H9 (cell line): ENCODE measurements around the gene ABHD17B. TPM values are rescaled to one million over a fixed set of nuclear protein-coding genes. Genes with fewer than 3 reads are reported as not detected.

Experiments used
- DNase-seq: peaks from one replicate; pipeline ENCODE4 v3.0.0-alpha.2; 2017
- H2AFZ ChIP-seq: one replicate; pipeline ENCODE4 v1.6.1; 2013; ENCODE audit warnings: mild to moderate bottlenecking, low read length, control low read depth, moderate library complexity
- H2AK5ac ChIP-seq: 2 replicates; pipeline ENCODE4 v1.6.1; 2013; ENCODE audit warnings: low read length, control low read depth, mixed read lengths; ENCODE audit not compliant: insufficient read length
- H2BK120ac ChIP-seq: one replicate; pipeline ENCODE4 v1.6.1; 2013; ENCODE audit warnings: low read depth, mild to moderate bottlenecking, low read length, control low read depth, inconsistent platforms; ENCODE audit not compliant: poor library complexity, severe bottlenecking
- H2BK12ac ChIP-seq: 2 replicates; pipeline ENCODE4 v1.6.1; 2013; ENCODE audit warnings: low read length, control low read depth, mixed read lengths, low read depth; ENCODE audit not compliant: insufficient read length
- H2BK15ac ChIP-seq: 2 replicates; pipeline ENCODE4 v1.6.1; 2013; ENCODE audit warnings: low read depth, low read length, control low read depth
- H2BK20ac ChIP-seq: one replicate; pipeline ENCODE4 v1.6.1; 2013; ENCODE audit warnings: low read depth, mild to moderate bottlenecking, low read length, control low read depth, inconsistent platforms; ENCODE audit not compliant: poor library complexity, severe bottlenecking
- H2BK5ac ChIP-seq: 2 replicates; pipeline ENCODE4 v1.6.1; 2013; ENCODE audit warnings: low read length, control low read depth, mixed read lengths; ENCODE audit not compliant: insufficient read length
- H3K14ac ChIP-seq: 2 replicates; pipeline ENCODE4 v1.6.1; 2013; ENCODE audit warnings: low read length, control low read depth; ENCODE audit not compliant: insufficient read depth
- H3K18ac ChIP-seq: 2 replicates; pipeline ENCODE4 v1.6.1; 2013; ENCODE audit warnings: low read depth, mild to moderate bottlenecking, mixed read lengths, low read length, control low read depth; ENCODE audit not compliant: insufficient read length
- H3K23ac ChIP-seq: 2 replicates; pipeline ENCODE4 v1.6.1; 2013; ENCODE audit warnings: low read length, control low read depth, mixed read lengths, low read depth; ENCODE audit not compliant: insufficient read length
- H3K23me2 ChIP-seq: 2 replicates; pipeline ENCODE4 v1.6.1; 2013; ENCODE audit warnings: low read depth, mild to moderate bottlenecking, mixed read lengths, low read length, control low read depth; ENCODE audit not compliant: insufficient read length, poor library complexity, severe bottlenecking
- H3K27ac ChIP-seq: 2 replicates; pipeline ENCODE4 v1.5.1; 2013; ENCODE audit warnings: low read length, control low read depth, mixed read lengths, low read depth; ENCODE audit not compliant: insufficient read length
- H3K27me3 ChIP-seq: 2 replicates; pipeline ENCODE4 v1.6.1; 2013; ENCODE audit warnings: low read length, control low read depth, inconsistent platforms; ENCODE audit not compliant: insufficient read depth
- H3K4ac ChIP-seq: 2 replicates; pipeline ENCODE4 v1.6.1; 2013; ENCODE audit warnings: low read depth, mild to moderate bottlenecking, control low read depth, inconsistent platforms, low read length, moderate library complexity
- H3K4me1 ChIP-seq: 2 replicates; pipeline ENCODE4 v1.6.1; 2013; ENCODE audit warnings: low read length, control low read depth, inconsistent platforms; ENCODE audit not compliant: insufficient read depth
- H3K4me2 ChIP-seq: 2 replicates; pipeline ENCODE4 v1.6.1; 2013; ENCODE audit warnings: low read length, control low read depth, mixed read lengths; ENCODE audit not compliant: insufficient read length, insufficient read depth
- H3K56ac ChIP-seq: 2 replicates; pipeline ENCODE4 v1.6.1; 2013; ENCODE audit warnings: low read depth, mild to moderate bottlenecking, mixed read lengths, low read length, control low read depth; ENCODE audit not compliant: insufficient read length
- H3K79me1 ChIP-seq: 2 replicates; pipeline ENCODE4 v1.6.1; 2013; ENCODE audit warnings: low read depth, mild to moderate bottlenecking, moderate library complexity, low read length, control low read depth, inconsistent platforms; ENCODE audit not compliant: insufficient read depth, poor library complexity, severe bottlenecking
- H3K79me2 ChIP-seq: 2 replicates; pipeline ENCODE4 v1.6.1; 2013; ENCODE audit warnings: low read length, control low read depth, inconsistent platforms; ENCODE audit not compliant: insufficient read depth
- H3K9ac ChIP-seq: 2 replicates; pipeline ENCODE4 v1.6.1; 2013; ENCODE audit warnings: low read length, control low read depth, mixed read lengths; ENCODE audit not compliant: insufficient read length; ENCODE audit errors: extremely low read depth
- H3K9me3 ChIP-seq: one replicate; pipeline ENCODE4 v1.6.1; 2013; ENCODE audit warnings: low read depth, low read length, inconsistent platforms; ENCODE audit not compliant: control insufficient read depth
- H3T11ph ChIP-seq: one replicate; pipeline ENCODE4 v1.6.1; 2013; ENCODE audit warnings: mild to moderate bottlenecking, low read length, control low read depth, inconsistent platforms
- H4K20me1 ChIP-seq: one replicate; pipeline ENCODE4 v1.6.1; 2013; ENCODE audit not compliant: control insufficient read depth, insufficient read length, insufficient read depth
- H4K5ac ChIP-seq: 2 replicates; pipeline ENCODE4 v1.6.1; 2013; ENCODE audit warnings: low read depth, mild to moderate bottlenecking, mixed read lengths, low read length, control low read depth; ENCODE audit not compliant: insufficient read length
- H4K8ac ChIP-seq: replicated peaks from 2 replicates; pipeline ENCODE4 v1.6.1; 2013; ENCODE audit warnings: low read length, control low read depth, mixed read lengths, low read depth; ENCODE audit not compliant: insufficient read length
- H4K91ac ChIP-seq: 2 replicates; pipeline ENCODE4 v1.6.1; 2013; ENCODE audit warnings: low read depth, mild to moderate bottlenecking, moderate library complexity, mixed read lengths, low read length, control low read depth; ENCODE audit not compliant: insufficient read length
- H3K27ac Mint-ChIP-seq, 3 experiments: 2 replicates in 2 of 3; 3 replicates in 1 of 3; pipeline ENCODE4 v1.8.0; 2020 to 2021; ENCODE audit warnings: mixed read lengths in 3 of 3, mild to moderate bottlenecking in 1 of 3, moderate library complexity in 1 of 3
- H3K27me3 Mint-ChIP-seq: 2 replicates; pipeline ENCODE4 v1.8.0; 2021; ENCODE audit warnings: low read depth, mild to moderate bottlenecking, moderate library complexity, mixed read lengths
- H3K36me3 Mint-ChIP-seq, 3 experiments: 2 replicates in 2 of 3; 3 replicates in 1 of 3; pipeline ENCODE4 v1.8.0; 2020 to 2021; ENCODE audit warnings: low read depth in 3 of 3, mixed read lengths in 3 of 3; ENCODE audit not compliant: insufficient read depth in 1 of 3
- H3K4me1 Mint-ChIP-seq, 2 experiments: 2 replicates each; pipeline ENCODE4 v1.8.0; 2020; ENCODE audit warnings: mixed read lengths in 2 of 2
- H3K4me3 Mint-ChIP-seq, 2 experiments: 2 replicates in 1 of 2; 3 replicates in 1 of 2; pipeline ENCODE4 v1.8.0; 2020 to 2021; ENCODE audit warnings: mild to moderate bottlenecking in 2 of 2, mixed read lengths in 2 of 2, moderate library complexity in 1 of 2
- H3K9me3 Mint-ChIP-seq, 2 experiments: 2 replicates in 1 of 2; 3 replicates in 1 of 2; pipeline ENCODE4 v1.8.0; 2020; ENCODE audit warnings: mild to moderate bottlenecking in 2 of 2, mixed read lengths in 2 of 2, moderate library complexity in 1 of 2
- CTCF ChIP-seq: fragments of 200-600 bp; sonication (generic); conservative IDR thresholded peaks from 3 replicates; pipeline ENCODE4 v1.8.0; 2021; ENCODE audit warnings: antibody characterized with exemption, mild to moderate bottlenecking
- total RNA-seq: library from RNA; stranded (reverse); gene quantifications from 2 replicates; pipeline ENCODE4 v1.2.1, GENCODE V29; 2021

The ABHD17B gene
- total RNA-seq, 1 experiment from 2014 or later, result 67.6 TPM

GRCh38 chr9:71850996-71851395, 60.0 kb downstream of the ABHD17B start:
- DNase-seq, result no peak
- no peaks in the 10 kb centered on the region for H3K27me3 Mint-ChIP-seq
- H3K9me3 Mint-ChIP-seq, result peaks cover 5 to 6% of the 10 kb centered on the region in 2 experiments; a peak in 3 of 5 replicates
- no peaks in the 10 kb centered on the region for H4K20me1 ChIP-seq
- no peak overlapping the region for H4K5ac ChIP-seq
- no peak overlapping the region for H3K4me2 ChIP-seq
- H3K9ac ChIP-seq, result no peak overlapping the region
- H3K4ac ChIP-seq, result no peak overlapping the region
- H3K23me2 ChIP-seq, result no peaks in the 10 kb centered on the region
- no peak overlapping the region for H2AK5ac ChIP-seq
- no peak overlapping the region for H3K18ac ChIP-seq
- H3K56ac ChIP-seq, result no peak overlapping the region
- H2BK5ac ChIP-seq, result no peak overlapping the region
- no peaks in the 10 kb centered on the region for H3K79me1 ChIP-seq
- no peak overlapping the region for H2BK20ac ChIP-seq
- H3K14ac ChIP-seq, result no peak overlapping the region
- no peaks in the 10 kb centered on the region for H3K9me3 ChIP-seq
- H3T11ph ChIP-seq, result no peak overlapping the region
- H4K8ac ChIP-seq, result no peak overlapping the region
- H3K27me3 ChIP-seq, result no peaks in the 10 kb centered on the region
- no peaks in the 10 kb centered on the region; the same call in 1 of the 2 replicates for H3K4me1 ChIP-seq
- H2BK15ac ChIP-seq, result no peak overlapping the region
- no peak overlapping the region for H3K27ac ChIP-seq
- H3K27ac Mint-ChIP-seq, result no peak overlapping the region
- no peak overlapping the region for H4K91ac ChIP-seq
- H3K23ac ChIP-seq, result no peak overlapping the region
- H2BK120ac ChIP-seq, result no peak overlapping the region
- H3K4me1 Mint-ChIP-seq, result peaks cover 0 to 6% of the 10 kb centered on the region in 2 experiments; a peak in 3 of 4 replicates
- no peak overlapping the region for H2BK12ac ChIP-seq
- no peak overlapping the region for H2AFZ ChIP-seq
- no peak for TF ChIP-seq CTCF
- peaks cover 4 to 6% (median 4%) of the 10 kb centered on the region in 3 experiments; a peak in 6 of 7 replicates for H3K36me3 Mint-ChIP-seq
- no peak overlapping the region for H3K4me3 Mint-ChIP-seq
- H3K79me2 ChIP-seq, result no peaks in the 10 kb centered on the region
